Thoracic aorta (tissue), 2 donors: ENCODE measurements around the gene STX1A. TPM values are rescaled to one million over a fixed set of nuclear protein-coding genes. Genes with fewer than 3 reads are reported as not detected.

Experiments
- ATAC-seq: fragments of 150-250 bp; one replicate; pipeline ENCODE4 v1.8.0; 2017; ENCODE audit warnings: low read depth; ENCODE audit not compliant: insufficient number of reproducible peaks, low FRiP score
- DNase-seq: peaks from one replicate; pipeline ENCODE4 v3.0.0-alpha.2; 2020; ENCODE audit warnings: low spot score
- H3K27ac ChIP-seq, 2 donors: fragments of 200-600 bp; sonication (generic); 1 replicate in 1 of 2; 2 replicates in 1 of 2; pipeline ENCODE4 v1.5.1; 2016; ENCODE audit warnings: mild to moderate bottlenecking in 2 of 2, moderate library complexity in 2 of 2
- H3K27me3 ChIP-seq: fragments of 200-600 bp; sonication (generic); replicated peaks from 2 replicates; pipeline ENCODE4 v1.6.0; 2016; ENCODE audit warnings: mild to moderate bottlenecking; ENCODE audit not compliant: insufficient read depth
- H3K36me3 ChIP-seq: fragments of 200-600 bp; sonication (generic); one replicate; pipeline ENCODE4 v1.5.1; 2016
- H3K4me1 ChIP-seq, 2 donors: fragments of 200-600 bp; sonication (generic); 1 replicate in 1 of 2; 2 replicates in 1 of 2; pipeline versions ENCODE4 v1.5.1 to v1.6.0; 2016; ENCODE audit warnings: low read depth in 2 of 2, mild to moderate bottlenecking in 1 of 2; ENCODE audit not compliant: control insufficient read depth in 1 of 2
- H3K4me3 ChIP-seq: fragments of 200-600 bp; sonication (generic); 2 replicates; pipeline ENCODE4 v1.5.1; 2016; ENCODE audit warnings: mild to moderate bottlenecking
- H3K9me3 ChIP-seq: fragments of 200-600 bp; sonication (generic); 2 replicates; pipeline ENCODE4 v1.5.1; 2016
- total RNA-seq, 2 donors: library from RNA; depleted of rRNA; stranded (reverse); fragments of >200 nt; gene quantifications; one replicate each; pipeline versions ENCODE4 v1.1.0 to v1.2.3, GENCODE V29; 2016
- TF ChIP-seq, protein P1 (sequence below): fragments of 200-600 bp; sonication (generic); IDR thresholded peaks from one replicate; pipeline ENCODE4 v1.5.1; 2019; ENCODE audit warnings: antibody characterized with exemption

Gene STX1A
- total RNA-seq, 2 donors from 2014 or later, result 10.3 to 16.8 TPM

DNA sequence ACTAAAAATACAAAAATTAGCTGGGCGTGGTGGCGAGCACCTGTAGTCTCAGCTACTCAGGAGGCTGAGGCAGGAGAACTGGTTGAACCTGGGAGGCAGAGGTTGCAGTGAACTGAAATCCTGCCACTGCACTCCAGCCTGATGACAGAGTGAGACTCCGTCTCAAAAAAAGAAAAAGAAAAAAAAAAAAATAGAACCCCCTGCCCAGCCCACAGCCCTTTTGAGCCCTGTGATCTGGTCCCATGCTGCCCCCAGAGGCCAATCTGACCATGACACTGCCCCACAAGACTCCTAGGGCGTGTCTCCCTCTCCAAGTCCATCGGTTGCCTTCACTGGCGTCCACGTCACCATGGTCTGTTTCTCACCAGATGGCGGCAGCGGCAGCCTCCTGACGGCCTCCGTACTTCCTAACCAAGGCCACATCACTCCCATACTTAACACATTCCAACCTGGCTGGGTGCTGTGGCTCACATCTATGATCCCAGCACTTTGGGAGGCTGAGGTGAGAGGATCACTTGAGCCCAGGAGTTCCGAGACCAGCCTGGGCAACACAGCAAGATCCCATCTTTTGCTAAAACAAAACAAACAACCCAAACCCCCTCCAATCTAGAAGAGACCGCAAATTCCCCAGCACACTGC, 18.0 kb downstream of the STX1A start:
- no peak for DNase-seq
- TF ChIP-seq, protein P1, sequence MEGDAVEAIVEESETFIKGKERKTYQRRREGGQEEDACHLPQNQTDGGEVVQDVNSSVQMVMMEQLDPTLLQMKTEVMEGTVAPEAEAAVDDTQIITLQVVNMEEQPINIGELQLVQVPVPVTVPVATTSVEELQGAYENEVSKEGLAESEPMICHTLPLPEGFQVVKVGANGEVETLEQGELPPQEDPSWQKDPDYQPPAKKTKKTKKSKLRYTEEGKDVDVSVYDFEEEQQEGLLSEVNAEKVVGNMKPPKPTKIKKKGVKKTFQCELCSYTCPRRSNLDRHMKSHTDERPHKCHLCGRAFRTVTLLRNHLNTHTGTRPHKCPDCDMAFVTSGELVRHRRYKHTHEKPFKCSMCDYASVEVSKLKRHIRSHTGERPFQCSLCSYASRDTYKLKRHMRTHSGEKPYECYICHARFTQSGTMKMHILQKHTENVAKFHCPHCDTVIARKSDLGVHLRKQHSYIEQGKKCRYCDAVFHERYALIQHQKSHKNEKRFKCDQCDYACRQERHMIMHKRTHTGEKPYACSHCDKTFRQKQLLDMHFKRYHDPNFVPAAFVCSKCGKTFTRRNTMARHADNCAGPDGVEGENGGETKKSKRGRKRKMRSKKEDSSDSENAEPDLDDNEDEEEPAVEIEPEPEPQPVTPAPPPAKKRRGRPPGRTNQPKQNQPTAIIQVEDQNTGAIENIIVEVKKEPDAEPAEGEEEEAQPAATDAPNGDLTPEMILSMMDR, result peak; percentile 51
- H3K27me3 ChIP-seq, result no peaks in the 10 kb centered on the region
- peaks cover 30% of the 10 kb centered on the region for H3K36me3 ChIP-seq
- H3K9me3 ChIP-seq, result no peaks in the 10 kb centered on the region
- no peak overlapping the region for H3K4me3 ChIP-seq
- peaks cover 0 to 21% of the 10 kb centered on the region in 2 donors for H3K4me1 ChIP-seq
- no peak overlapping the region for H3K27ac ChIP-seq
- no peak for ATAC-seq

DNA sequence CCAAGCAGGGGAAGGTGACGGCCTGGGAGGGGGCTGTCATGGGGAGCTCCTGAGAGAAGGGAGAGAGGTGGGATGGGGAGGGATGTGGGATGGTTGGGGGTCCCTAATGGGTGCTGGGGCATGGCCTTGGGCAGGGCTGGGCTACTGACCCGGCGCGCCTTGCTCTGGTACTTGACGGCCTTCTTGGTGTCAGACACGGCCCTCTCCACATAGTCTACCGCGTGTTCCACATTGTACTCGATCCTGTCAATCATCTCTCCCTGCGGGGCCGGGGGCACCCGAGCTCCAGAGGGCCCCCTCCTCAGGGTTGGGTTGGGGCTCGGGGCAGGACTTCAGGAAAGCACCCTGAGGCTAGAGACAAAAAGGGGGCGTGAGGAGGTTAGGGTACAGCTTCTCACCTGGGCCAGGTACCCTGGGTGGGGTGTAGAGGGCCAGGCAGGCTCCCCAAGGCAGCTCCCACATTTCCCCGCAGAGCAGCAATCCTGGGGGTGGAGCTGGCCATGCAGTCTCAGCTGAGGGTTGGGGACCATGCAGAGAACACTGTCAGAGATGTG, 18.8 kb downstream of the STX1A start:
- ATAC-seq (no peak), DNase-seq (no peak)
- no peak overlapping the region for H3K27ac ChIP-seq
- peaks cover 31% of the 10 kb centered on the region for H3K36me3 ChIP-seq
- no peak overlapping the region for H3K4me3 ChIP-seq
- H3K9me3 ChIP-seq, result no peaks in the 10 kb centered on the region
- H3K4me1 ChIP-seq, result peaks cover 0 to 17% of the 10 kb centered on the region in 2 donors
- H3K27me3 ChIP-seq, result no peaks in the 10 kb centered on the region
- TF ChIP-seq, protein P1, result no peak

DNA sequence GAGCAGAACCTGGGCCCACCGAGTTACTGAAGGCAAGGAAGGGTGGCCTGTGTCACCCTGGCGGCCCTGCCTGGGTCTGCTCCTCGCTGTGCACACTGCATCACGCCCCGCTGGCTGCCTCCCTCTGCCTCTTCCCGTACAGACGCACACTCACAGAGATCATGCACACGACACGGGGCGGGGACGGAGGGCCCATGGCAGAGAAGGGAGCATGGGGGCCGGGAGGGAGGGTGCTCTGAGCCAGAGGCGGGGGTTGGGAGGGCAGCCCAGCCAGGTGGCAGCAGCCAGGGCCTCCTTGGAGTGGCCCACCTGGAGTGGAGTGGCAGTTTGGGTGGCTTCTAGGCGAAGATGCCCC, 19.4 kb downstream of the STX1A start:
- H3K36me3 ChIP-seq, result peaks cover 35% of the 10 kb centered on the region
- H3K27ac ChIP-seq, result no peak overlapping the region
- H3K27me3 ChIP-seq, result no peaks in the 10 kb centered on the region
- no peak for ATAC-seq
- H3K4me3 ChIP-seq, result no peak overlapping the region
- H3K4me1 ChIP-seq, result peaks cover 0 to 11% of the 10 kb centered on the region in 2 donors
- TF ChIP-seq, protein P1, result no peak
- no peak for DNase-seq
- H3K9me3 ChIP-seq, result no peaks in the 10 kb centered on the region

DNA sequence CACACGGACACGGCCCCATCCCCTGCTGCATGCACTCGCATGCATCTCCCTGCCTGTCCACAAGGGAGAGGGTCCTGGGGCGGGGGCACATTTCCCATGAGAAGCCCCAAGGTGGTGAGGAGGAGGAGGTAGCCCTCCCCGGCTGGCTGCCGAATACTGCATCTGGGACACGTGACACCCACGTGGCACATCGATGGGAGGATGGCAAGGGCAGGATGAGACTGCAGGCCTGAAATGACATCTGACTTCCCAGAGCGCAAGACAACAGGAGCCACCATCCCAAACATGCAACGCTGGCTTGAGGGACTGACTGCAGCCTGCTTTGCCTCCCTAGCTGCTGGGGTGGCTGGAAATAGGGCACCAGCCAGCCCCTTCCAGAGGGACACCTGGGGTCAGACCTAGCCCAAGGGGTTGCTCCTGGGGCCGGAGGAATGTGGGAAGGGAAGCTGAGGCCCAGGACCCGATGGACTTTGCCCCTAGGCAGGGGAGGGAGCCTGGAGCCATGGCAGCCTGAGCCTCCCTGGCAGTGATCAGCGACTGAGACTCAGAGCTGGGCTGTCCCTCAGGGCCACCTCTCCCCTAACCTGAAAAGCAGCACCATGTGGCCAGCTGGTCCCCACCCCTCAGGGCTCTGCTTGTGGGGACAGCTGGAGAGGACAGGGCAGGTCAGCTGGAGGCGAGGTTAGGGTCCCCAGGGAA, 19.9 kb downstream of the STX1A start:
- Histone ChIP-seq H3K4me1 (peaks cover 0 to 5% of the 10 kb centered on the region in 2 donors), H3K36me3 (peaks cover 40% of the 10 kb centered on the region), H3K4me3 (no peak overlapping the region), H3K27me3 (no peaks in the 10 kb centered on the region), H3K9me3 (no peaks in the 10 kb centered on the region), H3K27ac (no peak overlapping the region)
- ATAC-seq (no peak), DNase-seq (no peak)
- TF ChIP-seq, protein P1, result no peak

DNA sequence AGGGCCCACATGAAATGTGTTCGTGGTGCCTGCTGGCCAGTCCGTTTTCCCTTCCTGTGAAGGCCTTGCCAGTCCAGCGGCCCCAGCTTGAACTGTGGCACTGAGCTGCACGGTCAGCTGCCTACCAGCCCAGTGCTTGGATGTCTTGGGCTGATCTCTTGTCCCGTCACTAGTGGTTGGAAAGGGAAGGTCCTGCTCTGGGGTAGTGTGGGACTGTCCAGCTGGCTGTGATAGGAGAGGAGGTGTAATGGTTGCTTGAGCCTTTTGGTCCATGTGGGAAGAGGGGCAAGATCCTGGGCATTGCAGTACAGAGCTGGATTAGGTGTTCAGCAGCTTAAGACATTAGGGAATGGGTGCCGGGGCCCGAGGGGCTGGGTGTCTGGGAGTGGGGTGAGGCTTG, 21.1 kb downstream of the STX1A start:
- TF ChIP-seq, protein P1, result no peak

More for the DNA sequence above, 21.1 kb downstream of the STX1A start:
- no peaks in the 10 kb centered on the region for H3K27me3 ChIP-seq
- no peak overlapping the region for H3K27ac ChIP-seq
- no peak for DNase-seq
- ATAC-seq, result no peak
- no peaks in the 10 kb centered on the region for H3K9me3 ChIP-seq
- peaks cover 49% of the 10 kb centered on the region for H3K36me3 ChIP-seq
- no peak overlapping the region for H3K4me3 ChIP-seq
- H3K4me1 ChIP-seq, result no peaks in the 10 kb centered on the region
